K562 (cell line): ENCODE data around the gene HTRA3. TPM values are rescaled to one million over a fixed set of nuclear protein-coding genes. Genes with fewer than 3 reads are reported as not detected.

Experiments
- ATAC-seq: fragments of 200-7000 bp; cut with Tn5 transposase; 3 replicates; pipeline ENCODE4 v1.9.1; 2020; ENCODE audit warnings: moderate library complexity
- BruUV-seq: library from RNA; stranded (reverse); fragments of 400-500 nt; replicated peaks from 2 replicates; lab custom pipeline; 2021; lab: Mats Ljungman, UMichigan
- CTCF ChIA-PET: fragments of 300-600 bp; formaldehyde crosslinking; extraction: SDS; loops from one replicate; lab custom pipeline; 2021; ENCODE audit warnings: low intra/inter-chr PET ratio; lab: Yijun Ruan, JAX
- POLR2A ChIA-PET: fragments of 300-600, 350-650 bp; sonication (Branson Sonifier 250); formaldehyde crosslinking; extraction: SDS; loops from one replicate; lab custom pipeline; 2021; ENCODE audit warnings: antibody characterized with exemption, inconsistent platforms; lab: Yijun Ruan, JAX
- DNase-seq, 4 experiments: peaks; one replicate each; pipeline versions ENCODE4 v3.0.0 to v3.0.0-alpha.2; 2011 to 2018; ENCODE audit warnings: low spot score in 3 of 4, mixed read lengths in 3 of 4; ENCODE audit errors: extremely low read depth in 1 of 4
- FAIRE-seq: peaks from 2 replicates; lab custom pipeline; 2011; peaks lifted over from hg19 to GRCh38; lab: Jason Lieb, UNC
- H2AFZ ChIP-seq: 2 replicates; pipeline ENCODE4 v1.6.0; 2011; ENCODE audit warnings: low read depth, low read length, control low read depth, inconsistent platforms
- H3K27ac ChIP-seq: fragments of 200-600 bp; 3 replicates; pipeline ENCODE4 v1.8.0; 2011; ENCODE audit warnings: low read depth, mild to moderate bottlenecking, control low read depth, inconsistent platforms, low read length, moderate library complexity, mixed read lengths; ENCODE audit errors: extremely low read depth
- H3K27me3 ChIP-seq, 2 experiments: fragments of 300-600 bp in 1 of 2; 2 replicates in 1 of 2; 3 replicates in 1 of 2; pipeline versions ENCODE4 v1.6.0 to v1.8.0; 2011; ENCODE audit warnings: inconsistent platforms in 2 of 2, low read length in 2 of 2, mild to moderate bottlenecking in 1 of 2, mixed read lengths in 1 of 2, moderate library complexity in 1 of 2; ENCODE audit not compliant: control insufficient read depth in 2 of 2, insufficient read depth in 2 of 2
- H3K36me3 ChIP-seq: fragments of 300-600 bp; 3 replicates; pipeline ENCODE4 v1.8.0; 2011; ENCODE audit warnings: mild to moderate bottlenecking, low read length, inconsistent platforms; ENCODE audit not compliant: control insufficient read depth, insufficient read depth
- H3K4me1 ChIP-seq, 2 experiments: fragments of 200-600 bp in 1 of 2; replicated peaks in 1 of 2; 2 replicates in 1 of 2; 3 replicates in 1 of 2; pipeline versions ENCODE4 v1.5.1 to v1.8.0; 2011; ENCODE audit warnings: inconsistent platforms in 2 of 2, low read length in 2 of 2, mild to moderate bottlenecking in 1 of 2, mixed read lengths in 1 of 2, moderate library complexity in 1 of 2; ENCODE audit not compliant: control insufficient read depth in 2 of 2, insufficient read depth in 2 of 2
- H3K4me2 ChIP-seq: 2 replicates; pipeline ENCODE4 v1.6.1; 2011; ENCODE audit warnings: low read length, control low read depth, inconsistent platforms, mixed read lengths; ENCODE audit not compliant: insufficient read depth
- H3K4me3 ChIP-seq: fragments of 200-600 bp; sonication (generic), shearing (Covaris generic); 2 replicates; pipeline ENCODE4 v1.5.1; 2016; ENCODE audit warnings: control low read depth, inconsistent platforms
- H3K79me2 ChIP-seq: fragments of 200-600 bp; 3 replicates; pipeline ENCODE4 v1.8.0; 2011; ENCODE audit warnings: low read length, inconsistent platforms; ENCODE audit not compliant: control insufficient read depth, insufficient read depth
- H3K9ac ChIP-seq, 2 experiments: 2 replicates each; pipeline versions ENCODE4 v1.6.0 to v1.6.1; 2011; ENCODE audit warnings: low read depth in 2 of 2, low read length in 2 of 2, control low read depth in 1 of 2, inconsistent platforms in 1 of 2, mild to moderate bottlenecking in 1 of 2, mixed read lengths in 1 of 2; ENCODE audit not compliant: insufficient read depth in 1 of 2
- H3K9me1 ChIP-seq: one replicate; pipeline ENCODE4 v1.6.0; 2011; ENCODE audit warnings: inconsistent platforms, mild to moderate bottlenecking, low read length, moderate library complexity; ENCODE audit not compliant: control insufficient read depth, insufficient read depth
- H3K9me3 ChIP-seq: replicated peaks from 2 replicates; pipeline ENCODE4 v1.5.1; 2011; ENCODE audit warnings: low read depth, low read length, inconsistent platforms; ENCODE audit not compliant: control insufficient read depth, insufficient read depth
- H4K20me1 ChIP-seq: replicated peaks from 2 replicates; pipeline ENCODE4 v1.6.1; 2011; ENCODE audit warnings: low read length, inconsistent platforms, mixed read lengths; ENCODE audit not compliant: control insufficient read depth, insufficient read depth
- ATF1 ChIP-seq, 2 experiments: fragments of 450-650 bp in 1 of 2; IDR thresholded peaks; 2 replicates each; pipeline ENCODE4 v1.6.1; 2016; ENCODE audit warnings: missing compliant biosample characterization in 1 of 2, missing genetic modification characterization in 1 of 2
- ATF7 ChIP-seq: fragments of 450-650 bp; IDR thresholded peaks from 2 replicates; pipeline ENCODE4 v1.7.1; 2014; ENCODE audit warnings: mild to moderate bottlenecking, moderate library complexity
- BCL6 ChIP-seq: fragments of 250-450 bp; sonication (Bioruptor Pico); IDR thresholded peaks from 2 replicates; pipeline ENCODE4 v1.4.0; 2020
- CREB1 ChIP-seq, 2 experiments: sonication (generic) in 1 of 2; formaldehyde crosslinking in 1 of 2; IDR thresholded peaks; 2 replicates each; pipeline versions ENCODE4 v1.6.1 to v1.8.0; 2012 to 2022; ENCODE audit warnings: inconsistent platforms in 1 of 2, mild to moderate bottlenecking in 1 of 2, missing genetic modification reagents in 1 of 2, moderate library complexity in 1 of 2
- CREM ChIP-seq: IDR thresholded peaks from 2 replicates; pipeline ENCODE4 v1.6.1; 2014; ENCODE audit warnings: antibody characterized with exemption, low read depth
- JUND ChIP-seq, 2 experiments: IDR thresholded peaks; 2 replicates in 1 of 2; 3 replicates in 1 of 2; pipeline ENCODE4 v1.6.1; 2011; ENCODE audit warnings: borderline replicate concordance in 2 of 2, low read depth in 2 of 2, low read length in 2 of 2, improper control_type of control experiment in 1 of 2, missing biosample characterization in 1 of 2, missing genetic modification characterization in 1 of 2, missing genetic modification reagents in 1 of 2
- LCOR ChIP-seq: sonication (generic); formaldehyde crosslinking; IDR thresholded peaks from 2 replicates; pipeline ENCODE4 v1.8.0; 2022; ENCODE audit warnings: mild to moderate bottlenecking, missing genetic modification reagents
- NFIX ChIP-seq: fragments of 250-450 bp; sonication (Bioruptor Pico); IDR thresholded peaks from 2 replicates; pipeline ENCODE4 v1.4.0; 2020; ENCODE audit warnings: low read depth, mild to moderate bottlenecking, moderate library complexity
- SREBF1 ChIP-seq: fragments of 150-350 bp; IDR thresholded peaks from 2 replicates; pipeline ENCODE4 v1.6.1; 2014; ENCODE audit warnings: antibody characterized with exemption, low read depth, low read length, borderline replicate concordance
- ZC3H4 ChIP-seq: sonication (generic); formaldehyde crosslinking; IDR thresholded peaks from 2 replicates; pipeline ENCODE4 v1.9.0; 2021; ENCODE audit warnings: missing genetic modification reagents, borderline replicate concordance
- ZNF695 ChIP-seq: fragments of 450-650 bp; formaldehyde crosslinking; IDR thresholded peaks from 2 replicates; pipeline ENCODE4 v1.4.0; 2020; ENCODE audit warnings: mild to moderate bottlenecking, moderate library complexity
- WGBS: fragments of 100-300 bp; shearing (Covaris generic); methylation state at CpG from one replicate; pipeline ENCODE4 v1.1.6; 2016; ENCODE audit warnings: low coverage, mixed read lengths; ENCODE audit not compliant: insufficient coverage; ENCODE audit errors: missing lambda C conversion rate; 5-methylcytosine and 5-hydroxymethylcytosine counted together
- in situ Hi-C: fragments of 300-500 bp; cut with MboI; formaldehyde crosslinking; loops from 4 replicates; pipeline ENCODE4 v1.15.0; 2018; ENCODE audit warnings: inconsistent platforms, mixed read lengths
- intact Hi-C: fragments of 100-400 bp; cut with micrococcal nuclease; formaldehyde crosslinking; loops from 2 replicates; pipeline ENCODE4 v1.14.2; 2022
- polyA plus RNA-seq, 8 experiments: library from polyadenylated mRNA; depleted of rRNA in 4 of 8; stranded (reverse) in 5 of 8; unstranded in 3 of 8; fragments of >200 nt; fragmentation: Nextera tagmentation in 2 of 8; fragmentation: Illumina TruSeq in 1 of 8; extraction: Ambion mirVana in 2 of 8; extraction: Trizol in 1 of 8; gene quantifications; 2 replicates each; pipeline versions ENCODE4 v1.2.1 to v1.2.3, GENCODE V29; 2011 to 2014; ENCODE audit warnings: inconsistent platforms in 1 of 8, missing spikeins in 1 of 8
- total RNA-seq, 7 experiments: library from RNA; depleted of rRNA in 6 of 7; stranded (reverse); fragments of >200 nt in 6 of 7; fragmentation: Illumina TruSeq in 2 of 7; extraction: Trizol in 2 of 7; gene quantifications; 2 replicates each; pipeline versions ENCODE4 v1.2.1 to v1.2.3, GENCODE V29; 2011 to 2021; ENCODE audit warnings: low replicate concordance in 1 of 7
- TF ChIP-seq, protein P1 (sequence below): sonication (generic); formaldehyde crosslinking; IDR thresholded peaks from 2 replicates; pipeline ENCODE4 v1.8.1; 2022; ENCODE audit warnings: missing genetic modification reagents
- TF ChIP-seq, protein P2 (sequence below): fragments of 250-450 bp; sonication (Bioruptor Pico); IDR thresholded peaks from 2 replicates; pipeline ENCODE4 v1.5.0; 2022; ENCODE audit warnings: mild to moderate bottlenecking
- TF ChIP-seq, protein P3 (sequence below), 2 experiments: fragments of 450-650 bp in 1 of 2; sonication (generic) in 1 of 2; formaldehyde crosslinking in 1 of 2; IDR thresholded peaks in 1 of 2; conservative IDR thresholded peaks in 1 of 2; 2 replicates each; pipeline versions ENCODE4 v1.6.1 to v1.8.1; 2016 to 2023; ENCODE audit warnings: mild to moderate bottlenecking in 2 of 2, moderate library complexity in 2 of 2, inconsistent platforms in 1 of 2, missing genetic modification reagents in 1 of 2

HTRA3 gene
- total and polyA plus RNA-seq, 9 of the 15 experiments (the other 6 are each of a cell fraction or from before 2014, with no cell fraction given) = 0.04 TPM; not detected in 8

DNA sequence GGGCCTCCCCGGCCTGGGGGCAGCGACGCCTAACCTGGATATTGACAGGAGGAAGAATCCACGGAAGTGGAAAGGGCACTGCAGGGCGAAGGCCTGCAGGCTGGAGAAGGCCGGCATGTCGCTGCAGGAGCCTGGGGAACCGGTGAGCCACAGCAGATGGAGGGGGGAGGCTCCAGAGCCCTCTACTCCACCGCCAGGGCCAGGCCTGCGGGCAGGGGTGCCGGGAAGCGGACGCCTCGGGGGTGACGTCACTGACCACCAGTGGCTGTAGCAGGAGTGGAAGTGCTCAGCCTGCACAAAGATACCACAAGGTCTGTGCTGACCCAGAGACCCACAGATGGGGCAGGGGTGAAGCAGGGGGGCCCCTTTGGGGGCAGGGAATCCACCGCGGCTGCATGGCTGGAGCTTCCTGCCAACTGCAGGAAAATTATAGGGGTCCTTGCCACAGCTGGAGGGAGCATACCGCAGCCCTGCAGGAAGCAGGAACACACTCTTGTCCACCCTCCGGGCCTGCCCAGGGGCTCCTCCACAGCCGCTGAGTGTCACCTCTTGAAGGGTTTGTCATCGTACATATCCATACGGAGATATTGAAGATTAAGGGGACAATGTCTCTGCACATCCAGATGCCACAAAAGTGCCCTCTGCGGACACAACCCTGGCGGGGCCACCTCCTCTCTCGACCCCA, 7.6 kb upstream of the HTRA3 start:
- Histone ChIP-seq H3K4me3 (no peak overlapping the region), H2AFZ (no peak overlapping the region), H3K36me3 (no peaks in the 10 kb centered on the region), H3K4me1 (peaks cover 0 to 31% of the 10 kb centered on the region in 2 experiments; a peak in 3 of 5 replicates), H3K27me3 (peaks cover 2 to 17% of the 10 kb centered on the region in 2 experiments; a peak in 3 of 5 replicates), H3K79me2 (no peaks in the 10 kb centered on the region), H3K4me2 (no peak overlapping the region), H3K27ac (no peak overlapping the region), H3K9ac (peak overlapping the region in 1 of 2 experiments; percentile 48; a peak in 1 of 4 replicates), H3K9me1 (no peaks in the 10 kb centered on the region), H4K20me1 (peaks cover 5% of the 10 kb centered on the region; the same call in 1 of the 2 replicates), H3K9me3 (no peaks in the 10 kb centered on the region)
- ATAC-seq (peak; percentile 38; the same call in 2 of the 3 replicates), DNase-seq (peak in 2 of 4 experiments; percentile 28 to 37), FAIRE-seq (no peak)
- no TSS peak for BruUV-seq
- WGBS = 37% methylated on average over 20 of the region's 25 CpGs
- ChIA-PET POLR2A (interaction anchor here (0.5 kb wide), 1 partner anchor 209 kb away, joined by 3 read pairs; no protein-coding TSS in a partner anchor), CTCF (interaction anchor here (0.6 kb wide), 1 partner anchor 458 kb away, joined by 4 read pairs; no protein-coding TSS in a partner anchor)
- intact Hi-C loops (no loop called here), in situ Hi-C loops (no loop called here)
- TF ChIP-seq NFIX (no peak), ZC3H4 (CRISPR knock-in tag) (no peak), CREB1 (IDR thresholded peaks at IDR 0.05) (no peak), CREB1 (CRISPR knock-in tag; IDR thresholded peaks at IDR 0.05) (peak; percentile 57; the same call in 1 of the 2 replicates), SREBF1 (no peak), LCOR (no peak), JUND (IDR thresholded peaks at IDR 0.05; ENCODE audit: borderline replicate concordance, low read depth, low read length) (peak; percentile 47), JUND (tag; IDR thresholded peaks at IDR 0.05; ENCODE audit: borderline replicate concordance, low read depth, low read length) (peak; percentile 22; the same call in 1 of the 3 replicates), ATF1 (CRISPR knock-in tag; IDR thresholded peaks at IDR 0.05) (no peak), ATF1 (tag; IDR thresholded peaks at IDR 0.05) (peak; percentile 53), BCL6 (CRISPR knock-in tag) (no peak), ZNF695 (CRISPR knock-in tag) (no peak), ATF7 (peak; percentile 84), CREM (peak; percentile 39; the same call in 1 of the 2 replicates)
- TF ChIP-seq, protein P1, sequence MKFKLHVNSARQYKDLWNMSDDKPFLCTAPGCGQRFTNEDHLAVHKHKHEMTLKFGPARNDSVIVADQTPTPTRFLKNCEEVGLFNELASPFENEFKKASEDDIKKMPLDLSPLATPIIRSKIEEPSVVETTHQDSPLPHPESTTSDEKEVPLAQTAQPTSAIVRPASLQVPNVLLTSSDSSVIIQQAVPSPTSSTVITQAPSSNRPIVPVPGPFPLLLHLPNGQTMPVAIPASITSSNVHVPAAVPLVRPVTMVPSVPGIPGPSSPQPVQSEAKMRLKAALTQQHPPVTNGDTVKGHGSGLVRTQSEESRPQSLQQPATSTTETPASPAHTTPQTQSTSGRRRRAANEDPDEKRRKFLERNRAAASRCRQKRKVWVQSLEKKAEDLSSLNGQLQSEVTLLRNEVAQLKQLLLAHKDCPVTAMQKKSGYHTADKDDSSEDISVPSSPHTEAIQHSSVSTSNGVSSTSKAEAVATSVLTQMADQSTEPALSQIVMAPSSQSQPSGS = peak; percentile 62; the same call in 1 of the 2 replicates
- TF ChIP-seq, protein P2, sequence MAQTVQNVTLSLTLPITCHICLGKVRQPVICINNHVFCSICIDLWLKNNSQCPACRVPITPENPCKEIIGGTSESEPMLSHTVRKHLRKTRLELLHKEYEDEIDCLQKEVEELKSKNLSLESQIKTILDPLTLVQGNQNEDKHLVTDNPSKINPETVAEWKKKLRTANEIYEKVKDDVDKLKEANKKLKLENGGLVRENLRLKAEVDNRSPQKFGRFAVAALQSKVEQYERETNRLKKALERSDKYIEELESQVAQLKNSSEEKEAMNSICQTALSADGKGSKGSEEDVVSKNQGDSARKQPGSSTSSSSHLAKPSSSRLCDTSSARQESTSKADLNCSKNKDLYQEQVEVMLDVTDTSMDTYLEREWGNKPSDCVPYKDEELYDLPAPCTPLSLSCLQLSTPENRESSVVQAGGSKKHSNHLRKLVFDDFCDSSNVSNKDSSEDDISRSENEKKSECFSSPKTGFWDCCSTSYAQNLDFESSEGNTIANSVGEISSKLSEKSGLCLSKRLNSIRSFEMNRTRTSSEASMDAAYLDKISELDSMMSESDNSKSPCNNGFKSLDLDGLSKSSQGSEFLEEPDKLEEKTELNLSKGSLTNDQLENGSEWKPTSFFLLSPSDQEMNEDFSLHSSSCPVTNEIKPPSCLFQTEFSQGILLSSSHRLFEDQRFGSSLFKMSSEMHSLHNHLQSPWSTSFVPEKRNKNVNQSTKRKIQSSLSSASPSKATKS (CRISPR knock-in tag) = no peak
- TF ChIP-seq, protein P3, sequence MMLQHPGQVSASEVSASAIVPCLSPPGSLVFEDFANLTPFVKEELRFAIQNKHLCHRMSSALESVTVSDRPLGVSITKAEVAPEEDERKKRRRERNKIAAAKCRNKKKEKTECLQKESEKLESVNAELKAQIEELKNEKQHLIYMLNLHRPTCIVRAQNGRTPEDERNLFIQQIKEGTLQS (IDR thresholded peaks at IDR 0.05) = peak; percentile 79
- TF ChIP-seq, protein P3 (CRISPR knock-in tag; conservative IDR thresholded peaks at IDR 0.05) = no peak
